HG03175 (cell line): Measurements from ENCODE around the gene PIK3R6.
"Not testable (repeated sequence)": the region's sequence is repeated elsewhere in the genome, so short reads cannot be mapped to it uniquely, and the experiment has no call there.

Experiments
- ATAC-seq: cut with Tn5 transposase; IDR thresholded peaks from one replicate; pipeline ENCODE4 v1.9.1; 2021; ENCODE audit warnings: mild to moderate bottlenecking, moderate library complexity; ENCODE audit not compliant: unreplicated experiment

The PIK3R6 gene

GRCh38 chr17:8856205-8856603 is 11.3 kb downstream of the PIK3R6 start:
- not testable (repeated sequence) for ATAC-seq

DNA sequence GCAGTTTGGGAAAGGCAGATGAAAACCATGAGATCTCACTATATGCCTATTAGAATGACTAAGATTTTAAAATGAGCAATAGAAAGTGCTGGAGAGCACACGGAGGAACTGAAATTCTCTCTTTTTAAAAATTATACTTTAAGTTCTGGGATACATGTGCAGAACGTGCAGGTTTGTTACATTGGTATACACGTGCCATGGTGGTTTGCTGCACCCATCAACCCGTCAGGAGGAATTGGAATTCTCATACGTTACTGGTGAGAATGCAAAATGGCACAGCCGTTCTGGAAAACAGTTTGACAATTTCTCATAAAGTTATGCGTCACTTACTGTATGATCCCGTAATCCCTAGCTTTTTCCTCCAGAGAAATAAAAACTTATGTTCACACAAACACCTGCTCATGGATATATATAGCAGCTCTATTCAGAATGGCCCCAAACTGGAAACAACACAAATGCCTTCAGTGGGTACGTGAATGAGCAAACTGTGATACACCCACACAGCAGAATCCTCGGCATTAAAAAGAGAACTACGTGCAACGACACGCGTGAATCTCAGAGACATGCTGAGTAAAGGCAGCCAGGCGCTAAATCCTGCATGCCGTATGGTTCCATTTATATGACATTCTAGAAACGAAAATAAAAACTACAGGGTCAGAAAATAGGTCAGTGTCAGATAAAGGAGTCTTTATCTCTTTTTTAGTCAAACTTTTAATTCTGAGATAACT is 11.8 kb downstream of the PIK3R6 start:
- ATAC-seq: no peak

DNA sequence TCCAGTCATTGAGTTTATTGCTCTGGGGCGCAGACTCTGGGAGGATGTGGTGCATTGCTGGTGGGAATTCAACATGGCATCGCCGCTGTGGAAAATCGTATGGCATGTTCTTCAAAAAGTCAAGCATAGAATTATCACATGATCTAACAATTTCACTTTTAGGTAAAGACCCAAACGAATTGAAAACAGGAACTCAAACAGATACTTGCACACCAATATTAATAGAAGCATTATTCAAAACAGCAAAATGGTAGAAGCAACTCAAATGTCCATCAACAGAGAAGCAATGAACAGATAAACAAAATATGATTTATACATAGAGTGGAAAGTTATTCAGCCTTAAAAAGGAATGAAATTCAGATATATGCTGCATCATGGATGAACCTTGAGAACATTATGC is 15.9 kb downstream of the PIK3R6 start:
- no peak for ATAC-seq

DNA sequence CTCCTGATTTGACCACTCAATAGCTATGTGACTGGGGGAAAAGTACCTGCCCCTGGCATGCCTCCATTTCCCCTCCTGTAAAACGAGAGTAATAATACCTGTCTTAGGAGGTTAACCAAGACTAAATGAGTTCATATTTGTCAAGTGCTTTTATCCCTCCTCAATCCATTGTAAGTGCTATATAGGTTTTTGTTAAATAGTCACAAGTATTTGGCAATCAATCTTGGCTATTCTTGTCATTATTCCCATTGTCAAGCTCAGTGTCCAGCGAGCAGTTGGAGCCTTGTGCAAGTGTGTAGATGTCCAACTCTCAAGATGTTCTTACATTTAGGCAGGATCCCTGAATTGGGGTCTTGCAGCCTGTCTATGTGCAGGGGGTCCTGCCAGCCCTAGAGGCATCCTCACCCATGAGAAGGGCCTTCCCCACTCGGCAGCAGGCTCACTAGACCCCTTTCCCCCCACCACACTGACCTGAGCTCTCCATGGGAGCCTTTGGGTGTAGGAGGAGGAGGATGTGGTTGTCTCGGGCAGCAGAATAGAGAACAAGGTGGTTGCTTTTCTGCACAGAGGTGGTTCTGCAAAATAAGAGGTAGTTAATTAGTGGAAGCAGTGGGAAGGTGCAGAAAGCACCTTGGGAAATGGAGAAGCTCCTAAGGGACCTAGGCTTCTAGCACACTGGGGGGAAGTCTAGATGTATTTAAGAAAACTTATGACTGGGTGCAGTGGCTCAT is 18.0 kb downstream of the PIK3R6 start:
- ATAC-seq: no peak

- ATAC-seq: no peak
Measured at GRCh38 chr17:8847891-8848290, 19.6 kb downstream of the PIK3R6 start.

- ATAC-seq: no peak
Measured at GRCh38 chr17:8846768-8847211, 20.7 kb downstream of the PIK3R6 start.

- ATAC-seq: no peak
Measured at GRCh38 chr17:8844229-8845218, 22.9 kb downstream of the PIK3R6 start.

GRCh38 chr17:8843344-8843743 is 24.1 kb downstream of the PIK3R6 start:
- ATAC-seq: no peak

GRCh38 chr17:8841844-8842243 is 25.6 kb downstream of the PIK3R6 start:
- ATAC-seq: no peak

DNA sequence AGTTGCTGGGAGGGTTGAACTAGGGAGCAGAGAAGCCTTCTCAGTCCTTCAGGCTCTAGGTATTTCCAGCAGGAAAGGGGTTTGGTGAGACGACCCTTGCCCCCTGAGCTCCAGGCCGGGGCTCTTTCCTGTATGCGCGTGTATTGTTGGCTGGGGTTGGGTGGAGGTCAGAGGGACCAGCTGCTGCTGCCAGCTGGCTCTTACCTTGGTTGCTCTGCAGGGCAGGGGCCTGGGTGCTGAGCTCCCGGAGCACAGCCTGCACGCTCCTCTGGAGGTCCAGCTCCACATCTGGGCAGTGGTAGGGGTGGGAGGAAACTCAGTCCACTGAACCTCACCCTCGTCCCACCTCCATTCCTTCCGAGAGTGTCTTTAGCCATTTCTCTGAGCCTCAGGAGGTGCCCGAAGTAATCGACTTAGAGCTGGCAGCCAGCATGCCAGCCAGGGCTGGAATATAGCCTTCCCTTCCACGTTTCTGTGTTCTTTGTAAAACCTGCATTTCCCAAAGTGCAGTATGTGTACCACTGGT is 28.0 kb downstream of the PIK3R6 start:
- ATAC-seq: no peak

DNA sequence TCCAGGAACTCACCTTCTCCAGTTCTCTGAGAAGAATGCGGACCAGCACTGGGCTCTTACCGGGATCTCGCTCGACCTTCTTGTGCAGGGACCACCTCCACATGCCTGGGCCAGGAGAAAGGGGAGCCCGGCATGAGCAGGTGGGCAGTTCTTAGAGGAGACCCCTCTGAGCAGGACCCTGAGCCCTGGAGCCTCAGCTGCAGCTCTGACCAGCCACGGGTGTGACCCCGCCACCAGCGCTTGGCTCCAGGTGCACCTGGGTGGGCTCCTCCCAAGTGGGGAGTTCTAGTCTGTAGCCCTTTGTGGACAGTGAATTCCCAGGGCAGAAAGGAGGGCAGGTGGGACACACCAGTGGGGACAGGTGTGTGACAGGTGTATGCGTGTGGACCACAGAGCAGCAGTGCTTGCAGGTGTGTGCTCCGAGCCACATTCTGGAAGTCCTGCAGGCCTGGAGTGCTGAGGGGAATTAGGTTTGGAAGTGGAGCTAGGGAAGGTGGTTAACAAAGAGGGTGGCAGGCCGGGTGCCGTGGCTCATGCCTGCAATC is 28.9 kb downstream of the PIK3R6 start:
- ATAC-seq: no peak

DNA sequence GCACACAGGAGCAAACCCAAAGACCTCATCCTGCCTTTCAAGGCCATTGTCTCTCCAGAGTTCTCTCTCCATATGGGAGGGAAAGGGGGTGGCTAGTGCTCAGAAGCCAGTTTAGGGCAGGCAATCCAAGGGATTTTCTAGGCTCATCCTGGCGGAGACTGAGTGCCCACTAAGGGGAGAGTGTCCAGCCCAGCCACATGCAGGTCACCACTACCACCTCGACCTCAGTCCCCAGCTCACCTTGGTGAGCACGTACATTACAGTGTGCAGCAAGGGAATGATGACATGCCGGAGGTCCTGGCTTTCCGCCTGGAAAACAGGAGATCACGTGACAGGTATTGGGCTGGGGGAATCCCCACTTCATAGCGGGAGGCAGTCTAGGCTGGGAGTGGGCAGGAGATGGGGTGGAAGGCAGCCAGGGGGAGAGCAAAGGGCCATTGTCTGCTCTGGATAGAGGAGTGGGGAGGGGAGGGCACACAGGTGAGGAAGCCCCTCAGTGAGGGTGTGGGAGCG is 29.9 kb downstream of the PIK3R6 start:
- no peak for ATAC-seq

GRCh38 chr17:8836821-8837562 is 30.5 kb downstream of the PIK3R6 start:
- ATAC-seq: no peak

DNA sequence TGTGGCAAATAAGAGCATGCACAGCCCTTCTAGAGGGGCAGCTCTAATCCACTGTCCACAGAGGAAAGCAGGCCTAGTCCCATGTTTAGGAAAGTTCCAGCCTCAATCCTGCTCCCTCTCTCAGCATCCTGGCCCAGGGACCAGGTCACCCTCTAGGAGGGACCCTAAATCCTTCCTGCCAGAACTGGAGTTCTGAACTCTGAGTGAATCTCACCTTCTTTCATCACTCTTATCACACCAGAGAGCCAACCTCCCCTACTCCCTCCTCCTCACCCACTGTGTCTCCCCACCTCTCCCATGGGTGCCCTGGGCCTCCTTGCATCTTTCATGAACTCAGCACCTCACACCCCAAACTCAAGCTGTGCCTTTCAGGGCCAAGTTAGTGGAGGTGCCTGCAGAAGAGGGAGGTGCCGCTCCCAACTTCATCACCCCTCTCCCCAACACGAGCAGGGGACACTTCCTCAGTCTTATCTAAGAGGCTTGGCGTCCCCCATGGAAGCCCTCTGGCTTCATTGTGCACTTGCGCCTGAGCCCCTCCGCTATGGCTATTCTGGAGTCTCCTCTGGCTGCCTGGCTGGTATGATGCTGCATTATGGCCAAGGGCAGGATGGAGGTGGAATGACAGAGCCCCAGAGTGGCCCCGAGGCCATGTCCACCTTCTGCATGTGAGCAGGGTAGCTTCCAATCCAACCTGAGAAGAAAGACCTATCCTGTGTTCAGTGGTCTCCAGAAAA is 31.7 kb downstream of the PIK3R6 start:
- no peak for ATAC-seq

DNA sequence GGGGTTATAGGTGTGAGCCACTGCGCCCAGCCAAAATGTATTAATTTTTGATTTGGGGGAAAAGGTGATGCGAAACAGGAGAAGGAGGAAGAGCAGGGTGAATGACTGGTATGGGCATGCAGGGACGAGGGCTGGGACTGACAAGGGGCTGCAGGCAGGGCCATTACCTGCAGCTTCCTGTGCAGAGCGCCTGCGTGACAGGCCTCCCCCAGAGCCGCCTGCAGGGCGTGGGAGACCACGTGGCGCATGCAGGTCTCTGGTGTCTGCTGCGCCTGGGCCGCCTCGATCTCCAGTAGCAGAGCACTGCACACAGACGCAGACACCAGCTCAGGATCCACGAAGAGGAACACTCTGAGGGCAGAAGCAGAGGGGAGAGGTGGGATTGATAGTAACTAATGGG is 32.4 kb downstream of the PIK3R6 start:
- no peak for ATAC-seq

- ATAC-seq: no peak
Measured at GRCh38 chr17:8832711-8833352, 34.6 kb downstream of the PIK3R6 start.

DNA sequence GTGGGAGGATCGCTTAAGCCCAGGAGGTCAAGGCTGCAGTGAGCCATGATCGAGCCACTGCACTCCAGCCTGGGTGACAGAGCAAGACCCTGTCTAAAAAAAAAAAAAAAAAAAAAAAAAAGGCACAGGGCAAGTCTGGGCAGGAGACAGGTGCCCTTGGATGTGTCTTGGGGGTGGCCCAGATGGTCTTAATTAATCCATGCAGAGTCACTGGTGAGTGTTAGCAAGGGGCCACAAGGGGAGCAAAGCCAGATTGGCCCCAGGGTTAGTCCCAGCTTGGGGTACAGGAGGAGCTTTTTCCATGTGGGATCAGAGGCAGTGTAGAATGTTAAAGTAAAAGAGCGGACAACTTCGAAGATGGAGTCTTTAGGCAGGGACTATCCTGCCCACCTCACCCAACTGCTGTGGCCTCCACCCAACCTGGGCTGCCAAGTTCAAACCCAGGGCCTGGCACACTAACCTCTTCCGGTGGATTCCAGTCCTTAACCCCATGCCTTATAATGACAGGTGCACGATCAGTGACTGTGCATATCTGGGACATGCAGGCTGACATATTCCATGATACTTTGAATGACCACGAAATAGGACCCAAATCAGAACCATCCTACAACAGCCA is 36.1 kb downstream of the PIK3R6 start:
- ATAC-seq: no peak

GRCh38 chr17:8830141-8830540 is 37.3 kb downstream of the PIK3R6 start:
- no peak for ATAC-seq
